ENCODE results near the gene SLC40A1.

The SLC40A1 gene

GRCh38 chr2:189559579-189560272 lies 20.9 kb downstream of the SLC40A1 start:
- Histone ChIP-seq H3K4me3 (ENCODE audit: low read length) (no peak overlapping the region), H3K4me1 (ENCODE audit: low read length) (no peaks in the 10 kb centered on the region), H3K9me3 (ENCODE audit: insufficient read depth, low read length) (no peaks in the 10 kb centered on the region), H2AFZ (ENCODE audit: low read depth, low read length) (no peak overlapping the region), H3K36me3 (replicated peaks; ENCODE audit: low read depth, low read length) (no peaks in the 10 kb centered on the region), H3K9ac (ENCODE audit: low read length) (no peak overlapping the region), H3K4me2 (ENCODE audit: low read length) (no peak overlapping the region), H3K27ac (ENCODE audit: low read length) (no peak overlapping the region), H4K20me1 (ENCODE audit: insufficient read depth, low read length) (no peaks in the 10 kb centered on the region), H3K27me3 (ENCODE audit: low read depth, low read length) (no peaks in the 10 kb centered on the region), H3K79me2 (ENCODE audit: low read length) (no peaks in the 10 kb centered on the region)
- no peak for TF ChIP-seq EZH2phosphoT487 (IDR thresholded peaks at IDR 0.05; ENCODE audit: low read depth)
- no peak for TF ChIP-seq CTCF (IDR thresholded peaks at IDR 0.05; ENCODE audit: low read depth, low read length)

GRCh38 chr2:189558516-189559272 lies 21.9 kb downstream of the SLC40A1 start:
- Histone ChIP-seq H3K4me1 (ENCODE audit: low read length) (no peaks in the 10 kb centered on the region), H3K27me3 (ENCODE audit: low read depth, low read length) (no peaks in the 10 kb centered on the region), H3K79me2 (ENCODE audit: low read length) (no peaks in the 10 kb centered on the region), H3K4me2 (ENCODE audit: low read length) (no peak overlapping the region), H3K36me3 (replicated peaks; ENCODE audit: low read depth, low read length) (no peaks in the 10 kb centered on the region), H3K27ac (ENCODE audit: low read length) (no peak overlapping the region), H3K9ac (ENCODE audit: low read length) (no peak overlapping the region), H4K20me1 (ENCODE audit: insufficient read depth, low read length) (no peaks in the 10 kb centered on the region), H3K9me3 (ENCODE audit: insufficient read depth, low read length) (no peaks in the 10 kb centered on the region), H2AFZ (ENCODE audit: low read depth, low read length) (no peak overlapping the region), H3K4me3 (ENCODE audit: low read length) (no peak overlapping the region)
- TF ChIP-seq EZH2phosphoT487 (IDR thresholded peaks at IDR 0.05; ENCODE audit: low read depth) (no peak), CTCF (IDR thresholded peaks at IDR 0.05; ENCODE audit: low read depth, low read length) (no peak)

- Histone ChIP-seq H2AFZ (ENCODE audit: low read depth, low read length) (no peak overlapping the region), H3K9me3 (ENCODE audit: insufficient read depth, low read length) (no peaks in the 10 kb centered on the region)
Measured at GRCh38 chr2:189557373-189557772, 23.2 kb downstream of the SLC40A1 start.

More at GRCh38 chr2:189557373-189557772, 23.2 kb downstream of the SLC40A1 start:
- Histone ChIP-seq H3K9ac (ENCODE audit: low read length) (no peak overlapping the region), H3K4me3 (ENCODE audit: low read length) (no peak overlapping the region), H3K79me2 (ENCODE audit: low read length) (no peaks in the 10 kb centered on the region), H3K36me3 (replicated peaks; ENCODE audit: low read depth, low read length) (no peaks in the 10 kb centered on the region), H3K27me3 (ENCODE audit: low read depth, low read length) (no peaks in the 10 kb centered on the region), H3K4me2 (ENCODE audit: low read length) (no peak overlapping the region), H4K20me1 (ENCODE audit: insufficient read depth, low read length) (no peaks in the 10 kb centered on the region), H3K4me1 (ENCODE audit: low read length) (peaks cover under 1% of the 10 kb centered on the region; the same call in 1 of the 2 replicates), H3K27ac (ENCODE audit: low read length) (no peak overlapping the region)
- TF ChIP-seq EZH2phosphoT487 (IDR thresholded peaks at IDR 0.05; ENCODE audit: low read depth) (no peak), CTCF (IDR thresholded peaks at IDR 0.05; ENCODE audit: low read depth, low read length) (no peak)

Measured in OCI-LY3 (cell line).